Measurements from ENCODE around the gene SAE1. TPM values are rescaled to one million over a fixed set of nuclear protein-coding genes. Genes with fewer than 3 reads are reported as not detected.

The SAE1 gene
- polyA plus RNA-seq, 3 donors, result 28.3 to 54.2 (median 46.5) TPM

- no peak for DNase-seq
- Histone ChIP-seq H3K9ac (ENCODE audit: insufficient read depth, low read length, poor library complexity, severe bottlenecking) (no peak overlapping the region), H3K4me3 (replicated peaks in 1 of 3; ENCODE audit: low read depth in 2 of 3, low read length in 3 of 3) (no peak overlapping the region), H2AFZ (ENCODE audit: insufficient read depth, low read depth, low read length, poor library complexity, severe bottlenecking) (no peak overlapping the region), H3K79me2 (ENCODE audit: insufficient read depth, low read length) (peaks cover 98% of the 10 kb centered on the region), H3K9me3 (replicated peaks in 1 of 2; ENCODE audit: control insufficient read depth in 1 of 2, insufficient read depth in 1 of 2, low read length in 2 of 2) (no peaks in the 10 kb centered on the region), H3K4me1 (ENCODE audit: control insufficient read depth in 1 of 2, insufficient read depth in 2 of 2, low read length in 2 of 2) (peaks cover 35 to 41% of the 10 kb centered on the region in 2 donors), H3K36me3 (replicated peaks in 1 of 2; ENCODE audit: control insufficient read depth in 1 of 2, insufficient read depth in 2 of 2, low read length in 2 of 2) (peaks cover 15 to 34% of the 10 kb centered on the region in 2 donors), H4K20me1 (ENCODE audit: insufficient read depth, low read length) (peaks cover 46% of the 10 kb centered on the region), H3K4me2 (replicated peaks; ENCODE audit: extremely low read depth, low read length, poor library complexity, severe bottlenecking) (peak overlapping the region; percentile 18), H3K27me3 (ENCODE audit: control insufficient read depth in 2 of 2, insufficient read depth in 2 of 2, low read length in 2 of 2) (no peaks in the 10 kb centered on the region), H3K27ac (ENCODE audit: low read depth in 1 of 2, low read length in 2 of 2) (peak overlapping the region; percentile 15 to 56)
- intact Hi-C loops (cut with micrococcal nuclease), result no loop called here
- H3K4me3 Mint-ChIP-seq, result peak overlapping the region in 1 of 2 donors; percentile 47
- WGBS (ENCODE audit: insufficient coverage), result 23% methylated on average over 9 of the region's 9 CpGs
- peak overlapping the region in 5 of 7 donors; percentile 41 to 67 (median 61) for H3K27ac Mint-ChIP-seq
- H3K9me3 Mint-ChIP-seq, result peaks cover 0 to 2% (median 0%) of the 10 kb centered on the region in 7 donors
- H3K27me3 Mint-ChIP-seq (ENCODE audit: low read depth in 3 of 3), result peaks cover 0 to 1% (median 0%) of the 10 kb centered on the region in 3 donors
- peaks cover 29 to 34% of the 10 kb centered on the region in 2 donors for H3K36me3 Mint-ChIP-seq
- TF ChIP-seq CTCF (IDR thresholded peaks at IDR 0.05), result no peak
- peaks cover 54% of the 10 kb centered on the region for H3K4me1 Mint-ChIP-seq
Measured at GRCh38 chr19:47107202-47107952, 23.3 kb upstream of the SAE1 start.

GRCh38 chr19:47107953-47108746 lies 22.5 kb upstream of the SAE1 start:
- no peak for TF ChIP-seq CTCF (IDR thresholded peaks at IDR 0.05)
- Mint-ChIP-seq H3K4me3 (no peak overlapping the region), H3K9me3 (peaks cover 0 to 2% (median 0%) of the 10 kb centered on the region in 7 donors), H3K4me1 (peaks cover 49% of the 10 kb centered on the region), H3K36me3 (peaks cover 25 to 34% of the 10 kb centered on the region in 2 donors), H3K27me3 (ENCODE audit: low read depth in 3 of 3) (peaks cover 0 to 1% (median 0%) of the 10 kb centered on the region in 3 donors), H3K27ac (peak overlapping the region in 5 of 7 donors; percentile 40 to 100 (median 51))
- Histone ChIP-seq H3K9ac (ENCODE audit: insufficient read depth, low read length, poor library complexity, severe bottlenecking) (no peak overlapping the region), H2AFZ (ENCODE audit: insufficient read depth, low read depth, low read length, poor library complexity, severe bottlenecking) (no peak overlapping the region), H3K4me3 (replicated peaks in 1 of 3; ENCODE audit: low read depth in 2 of 3, low read length in 3 of 3) (no peak overlapping the region), H4K20me1 (ENCODE audit: insufficient read depth, low read length) (peaks cover 39% of the 10 kb centered on the region), H3K9me3 (replicated peaks in 1 of 2; ENCODE audit: control insufficient read depth in 1 of 2, insufficient read depth in 1 of 2, low read length in 2 of 2) (no peaks in the 10 kb centered on the region), H3K79me2 (ENCODE audit: insufficient read depth, low read length) (peaks cover 90% of the 10 kb centered on the region), H3K36me3 (replicated peaks in 1 of 2; ENCODE audit: control insufficient read depth in 1 of 2, insufficient read depth in 2 of 2, low read length in 2 of 2) (peaks cover 15 to 28% of the 10 kb centered on the region in 2 donors), H3K27ac (ENCODE audit: low read depth in 1 of 2, low read length in 2 of 2) (peak overlapping the region in 1 of 2 donors; percentile 56), H3K27me3 (ENCODE audit: control insufficient read depth in 2 of 2, insufficient read depth in 2 of 2, low read length in 2 of 2) (no peaks in the 10 kb centered on the region), H3K4me1 (ENCODE audit: control insufficient read depth in 1 of 2, insufficient read depth in 2 of 2, low read length in 2 of 2) (peaks cover 35 to 41% of the 10 kb centered on the region in 2 donors), H3K4me2 (replicated peaks; ENCODE audit: extremely low read depth, low read length, poor library complexity, severe bottlenecking) (no peak overlapping the region)
- WGBS (ENCODE audit: insufficient coverage), result 94% methylated on average over 7 of the region's 9 CpGs
- DNase-seq, result no peak
- intact Hi-C loops (cut with micrococcal nuclease), result no loop called here
